SJCRH30 (cell line): ENCODE measurements around the gene IQCF2. TPM values are rescaled to one million over a fixed set of nuclear protein-coding genes. Genes with fewer than 3 reads are reported as not detected.
"Not testable (repeated sequence)": the region's sequence is repeated elsewhere in the genome, so short reads cannot be mapped to it uniquely, and the experiment has no call there.

ENCODE experiments used
- DNase-seq, 2 experiments: peaks; one replicate each; pipeline ENCODE4 v3.0.0-alpha.2; 2015 to 2020
- H3K27ac ChIP-seq: fragments of 250-450 bp; sonication (Bioruptor Pico); 2 replicates; pipeline ENCODE4 v1.5.1; 2020; ENCODE audit warnings: mild to moderate bottlenecking, moderate library complexity
- H3K27me3 ChIP-seq: fragments of 250-450 bp; sonication (Bioruptor Pico); 2 replicates; pipeline ENCODE4 v1.5.1; 2020; ENCODE audit warnings: mild to moderate bottlenecking, moderate library complexity
- H3K36me3 ChIP-seq: fragments of 250-450 bp; sonication (Bioruptor Pico); 2 replicates; pipeline ENCODE4 v1.5.1; 2020; ENCODE audit warnings: mild to moderate bottlenecking, moderate library complexity
- H3K4me1 ChIP-seq: fragments of 250-450 bp; sonication (Bioruptor Pico); 2 replicates; pipeline ENCODE4 v1.5.1; 2020; ENCODE audit warnings: mild to moderate bottlenecking, moderate library complexity
- H3K4me3 ChIP-seq: fragments of 250-450 bp; sonication (Bioruptor Pico); 2 replicates; pipeline ENCODE4 v1.5.1; 2020; ENCODE audit warnings: mild to moderate bottlenecking, moderate library complexity
- H3K9me3 ChIP-seq: fragments of 250-450 bp; sonication (Bioruptor Pico); replicated peaks from 2 replicates; pipeline ENCODE4 v1.5.1; 2020; ENCODE audit warnings: mild to moderate bottlenecking, moderate library complexity
- total RNA-seq: library from RNA; depleted of rRNA; stranded (reverse); fragments of >200 nt; shearing (Covaris generic); gene quantifications from 2 replicates; pipeline ENCODE4 v1.2.3, GENCODE V29; 2014; rRNA removed

IQCF2 gene
- total RNA-seq = not detected in 2 replicates

DNA sequence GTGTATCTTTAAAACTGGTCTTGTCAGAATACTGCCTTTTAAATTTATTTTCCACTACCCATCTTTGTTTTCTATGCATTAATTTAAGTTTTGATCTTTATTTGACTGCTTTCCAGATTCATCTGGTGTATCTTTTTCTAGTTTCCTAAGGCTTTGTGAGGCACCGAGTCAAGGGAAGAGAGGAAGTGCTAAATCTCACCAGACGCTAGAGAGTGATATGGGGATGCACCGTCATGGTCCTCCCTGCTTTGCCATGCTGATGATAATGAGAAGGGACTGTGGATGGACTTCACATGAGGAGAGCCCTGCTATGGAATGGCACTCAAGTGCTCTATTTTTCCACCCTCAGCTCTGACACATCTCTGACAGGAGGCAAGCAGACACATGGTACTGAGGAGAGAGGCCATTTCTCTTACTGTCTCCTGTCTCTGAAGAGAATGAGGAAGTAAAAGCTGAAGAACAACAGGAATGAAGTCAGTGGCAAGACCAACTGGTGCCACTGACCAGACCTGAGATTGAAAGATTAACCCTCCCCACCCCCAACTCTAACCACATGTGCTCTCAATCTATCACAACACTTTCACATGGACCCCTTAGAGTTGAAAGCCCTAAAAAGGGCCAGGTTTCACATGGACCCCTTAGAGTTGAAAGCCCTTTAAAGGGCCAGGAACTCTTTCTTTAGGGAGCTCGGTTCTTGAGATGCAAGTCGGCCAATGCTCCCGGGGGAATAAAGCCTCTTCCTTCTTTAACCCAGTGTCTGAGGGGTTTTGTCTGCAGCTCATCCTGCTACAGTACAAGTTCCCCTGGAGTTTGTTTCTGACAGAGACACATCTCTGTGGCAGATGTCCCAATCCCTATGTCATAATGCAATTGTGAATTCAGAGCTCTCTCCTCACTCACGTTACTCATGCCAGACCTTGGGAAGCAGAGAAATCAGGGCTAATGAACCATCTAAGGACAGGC is at the start of gene IQCF2:
Gene IQCF2, plus strand, starts transcription at position 913 of the 963 bp plus-strand sequence. CDS start 52 bp downstream, outside the sequence.
- peaks cover 4% of the 10 kb centered on the region; the same call in 1 of the 2 replicates for H3K27me3 ChIP-seq
- no peak for DNase-seq
- no peak within 1 kb of the TSS for H3K27ac ChIP-seq
- no peaks in the 10 kb centered on the region for H3K36me3 ChIP-seq
- no peak within 1 kb of the TSS for H3K4me3 ChIP-seq
- no peaks in the 10 kb centered on the region for H3K4me1 ChIP-seq
- no peaks in the 10 kb centered on the region for H3K9me3 ChIP-seq

- Histone ChIP-seq H3K36me3 (no peaks in the 10 kb centered on the region), H3K4me1 (peaks cover 7% of the 10 kb centered on the region), H3K9me3 (no peaks in the 10 kb centered on the region; the same call in 1 of the 2 replicates), H3K27ac (no peak overlapping the region), H3K4me3 (no peak overlapping the region), H3K27me3 (no peaks in the 10 kb centered on the region)
- peak; percentile 89 to 90 for DNase-seq
These were observed 47.9 kb upstream of the IQCF2 start for GRCh38 chr3:51813539-51813938.

DNA sequence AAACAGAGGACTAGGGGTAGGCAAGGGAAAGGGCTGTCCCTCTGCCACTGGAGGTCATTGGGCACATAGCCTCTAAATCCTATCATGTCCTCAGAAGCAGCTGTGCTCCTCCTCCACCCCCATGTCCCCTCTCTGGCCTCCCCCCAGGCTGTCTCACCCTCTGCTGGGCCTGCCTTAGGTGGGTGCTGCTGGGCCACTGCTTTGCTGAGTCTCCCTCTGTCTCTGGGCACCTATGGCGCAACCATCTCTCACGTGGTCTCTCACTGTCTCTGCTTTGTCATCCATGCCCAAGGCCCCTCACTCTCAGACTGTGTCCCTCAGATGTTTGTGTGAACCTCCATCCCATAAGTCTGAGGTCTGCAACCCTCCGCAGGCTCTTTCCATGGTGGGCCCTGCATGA is 47.4 kb upstream of the IQCF2 start:
- Histone ChIP-seq H3K4me1 (peaks cover 7% of the 10 kb centered on the region), H3K4me3 (no peak overlapping the region), H3K27me3 (no peaks in the 10 kb centered on the region), H3K27ac (no peak overlapping the region), H3K9me3 (no peaks in the 10 kb centered on the region; the same call in 1 of the 2 replicates), H3K36me3 (no peaks in the 10 kb centered on the region)
- no peak for DNase-seq

GRCh38 chr3:51815614-51816013 is 45.8 kb upstream of the IQCF2 start:
- Histone ChIP-seq H3K27me3 (no peaks in the 10 kb centered on the region), H3K27ac (no peak overlapping the region), H3K9me3 (no peaks in the 10 kb centered on the region), H3K36me3 (no peaks in the 10 kb centered on the region), H3K4me1 (peaks cover 7% of the 10 kb centered on the region), H3K4me3 (no peak overlapping the region)
- DNase-seq = no peak

DNA sequence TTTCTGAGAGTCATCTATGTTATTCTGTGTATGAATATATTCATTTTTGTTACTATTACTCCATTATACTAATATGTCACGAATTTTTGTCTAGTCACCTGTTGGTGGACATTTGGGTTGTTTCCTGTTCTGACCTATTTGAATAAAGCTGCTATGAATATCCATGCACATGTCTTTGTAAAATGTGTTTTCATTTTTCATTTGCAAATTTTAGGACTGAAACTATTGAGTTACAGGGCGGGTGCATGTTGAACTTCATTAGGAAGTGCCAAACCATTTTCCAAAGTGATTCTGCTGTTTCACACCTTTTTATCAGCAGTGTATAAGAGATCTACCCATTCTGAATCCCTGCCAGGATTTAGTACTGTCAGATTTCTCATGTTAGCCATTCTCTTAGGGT is 44.7 kb upstream of the IQCF2 start:
- no peaks in the 10 kb centered on the region for H3K36me3 ChIP-seq
- no peaks in the 10 kb centered on the region for H3K27me3 ChIP-seq
- H3K4me1 ChIP-seq = peaks cover 7% of the 10 kb centered on the region

GRCh38 chr3:51817375-51817774 is 44.0 kb upstream of the IQCF2 start:
- Histone ChIP-seq H3K9me3 (no peaks in the 10 kb centered on the region), H3K27me3 (no peaks in the 10 kb centered on the region), H3K27ac (no peak overlapping the region), H3K36me3 (no peaks in the 10 kb centered on the region), H3K4me1 (peaks cover 7% of the 10 kb centered on the region), H3K4me3 (no peak overlapping the region)
- no peak for DNase-seq

More for the DNA sequence above, 44.7 kb upstream of the IQCF2 start:
- Histone ChIP-seq H3K27ac (no peak overlapping the region), H3K9me3 (no peaks in the 10 kb centered on the region), H3K4me3 (no peak overlapping the region)
- no peak for DNase-seq

DNA sequence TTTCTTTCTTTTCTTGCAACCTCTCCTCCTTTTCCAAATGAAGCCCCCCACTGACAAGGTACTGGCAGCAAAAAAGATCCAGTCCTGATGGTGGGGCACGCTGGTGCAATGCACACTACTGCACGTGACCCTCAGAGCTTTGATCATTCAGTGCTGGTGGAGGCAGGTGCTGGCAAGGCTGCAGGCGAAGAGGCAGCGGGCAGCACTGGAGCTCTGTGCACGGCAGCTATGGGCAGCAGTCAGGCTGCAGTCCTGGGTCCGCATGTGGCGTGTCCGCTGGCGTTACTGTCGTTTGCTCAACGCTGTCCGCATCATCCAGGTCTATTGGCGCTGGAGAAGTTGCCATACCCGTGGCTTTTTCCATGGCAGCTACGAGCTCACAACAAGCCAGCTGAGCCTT is 42.3 kb upstream of the IQCF2 start:
- no peaks in the 10 kb centered on the region for H3K36me3 ChIP-seq
- H3K27me3 ChIP-seq = no peaks in the 10 kb centered on the region
- no peak for DNase-seq
- H3K4me3 ChIP-seq = no peak overlapping the region
- H3K4me1 ChIP-seq = no peaks in the 10 kb centered on the region
- H3K9me3 ChIP-seq = no peaks in the 10 kb centered on the region
- no peak overlapping the region for H3K27ac ChIP-seq

- Histone ChIP-seq H3K4me3 (no peak overlapping the region), H3K27me3 (no peaks in the 10 kb centered on the region), H3K9me3 (no peaks in the 10 kb centered on the region), H3K4me1 (no peaks in the 10 kb centered on the region), H3K36me3 (no peaks in the 10 kb centered on the region), H3K27ac (no peak overlapping the region)
- DNase-seq = peak in 1 of 2 experiments; percentile 21
These were observed 41.6 kb upstream of the IQCF2 start for GRCh38 chr3:51819709-51820406.

DNA sequence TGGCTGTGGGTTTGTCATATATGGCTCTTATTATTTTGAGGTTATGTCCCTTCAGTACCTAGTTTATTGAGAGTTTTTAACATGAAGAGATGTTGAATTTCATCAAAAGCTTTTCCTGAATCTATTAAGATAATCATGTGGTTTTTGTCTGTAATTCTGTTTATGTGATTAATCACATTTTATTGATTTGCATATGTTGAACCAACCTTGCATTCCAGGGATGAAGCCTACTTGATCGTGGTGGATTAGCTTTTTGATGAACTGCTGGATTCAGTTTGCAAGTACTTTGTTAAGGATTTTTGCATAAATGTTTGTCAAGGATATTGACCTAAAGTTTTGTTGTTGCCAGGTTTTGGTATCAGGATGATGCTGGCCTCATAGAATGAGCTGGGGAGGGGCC is 33.1 kb upstream of the IQCF2 start:
- H3K27ac ChIP-seq = no peak overlapping the region
- no peak for DNase-seq
- no peaks in the 10 kb centered on the region; the same call in 1 of the 2 replicates for H3K9me3 ChIP-seq
- no peaks in the 10 kb centered on the region for H3K4me1 ChIP-seq
- H3K27me3 ChIP-seq = no peaks in the 10 kb centered on the region
- H3K4me3 ChIP-seq = no peak overlapping the region
- H3K36me3 ChIP-seq = no peaks in the 10 kb centered on the region

DNA sequence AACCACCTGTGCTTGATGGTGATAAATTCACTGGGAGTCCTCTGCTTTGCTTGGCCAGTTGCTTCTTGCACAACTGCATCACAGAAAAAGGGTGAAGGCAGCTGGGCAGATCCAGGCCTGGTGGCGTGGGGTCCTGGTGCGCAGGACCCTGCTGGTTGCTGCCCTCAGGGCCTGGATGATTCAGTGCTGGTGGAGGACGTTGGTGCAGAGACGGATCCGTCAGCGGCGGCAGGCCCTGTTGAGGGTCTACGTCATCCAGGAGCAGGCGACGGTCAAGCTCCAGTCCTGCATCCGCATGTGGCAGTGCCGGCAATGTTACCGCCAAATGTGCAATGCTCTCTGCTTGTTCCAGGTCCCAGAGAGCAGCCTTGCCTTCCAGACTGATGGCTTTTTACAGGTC is 31.1 kb upstream of the IQCF2 start:
- no peak for DNase-seq
- Histone ChIP-seq H3K4me3 (no peak overlapping the region), H3K9me3 (no peaks in the 10 kb centered on the region; the same call in 1 of the 2 replicates), H3K27ac (no peak overlapping the region), H3K4me1 (no peaks in the 10 kb centered on the region), H3K27me3 (no peaks in the 10 kb centered on the region), H3K36me3 (no peaks in the 10 kb centered on the region)

GRCh38 chr3:51830836-51831385 is 30.5 kb upstream of the IQCF2 start:
- no peak overlapping the region for H3K4me3 ChIP-seq
- DNase-seq = no peak
- no peaks in the 10 kb centered on the region; the same call in 1 of the 2 replicates for H3K9me3 ChIP-seq
- H3K36me3 ChIP-seq = no peaks in the 10 kb centered on the region
- H3K4me1 ChIP-seq = no peaks in the 10 kb centered on the region
- no peak overlapping the region for H3K27ac ChIP-seq
- H3K27me3 ChIP-seq = no peaks in the 10 kb centered on the region

DNA sequence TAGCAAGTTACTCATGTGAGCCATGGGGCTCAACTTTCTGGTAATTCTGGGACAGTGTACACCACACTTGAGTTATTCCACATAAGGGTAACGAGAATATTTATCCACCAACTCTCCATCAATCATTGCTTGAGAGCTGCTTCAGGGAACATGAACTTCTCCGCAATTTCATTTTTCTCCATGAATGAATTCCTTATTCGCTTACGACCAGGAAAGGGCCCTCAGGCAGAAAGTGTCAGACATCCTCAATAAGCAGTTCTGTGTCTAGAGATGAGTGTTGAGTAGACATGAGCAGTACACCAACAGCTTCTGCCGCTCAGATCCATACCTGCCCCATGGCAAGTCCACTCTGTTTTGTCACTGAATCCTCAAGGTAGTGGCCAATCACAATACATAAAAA is 24.8 kb upstream of the IQCF2 start:
- no peaks in the 10 kb centered on the region for H3K9me3 ChIP-seq
- H3K27ac ChIP-seq = no peak overlapping the region
- H3K4me3 ChIP-seq = no peak overlapping the region
- DNase-seq = no peak
- peaks cover 13% of the 10 kb centered on the region; the same call in 1 of the 2 replicates for H3K27me3 ChIP-seq
- no peaks in the 10 kb centered on the region for H3K36me3 ChIP-seq
- H3K4me1 ChIP-seq = no peaks in the 10 kb centered on the region

DNA sequence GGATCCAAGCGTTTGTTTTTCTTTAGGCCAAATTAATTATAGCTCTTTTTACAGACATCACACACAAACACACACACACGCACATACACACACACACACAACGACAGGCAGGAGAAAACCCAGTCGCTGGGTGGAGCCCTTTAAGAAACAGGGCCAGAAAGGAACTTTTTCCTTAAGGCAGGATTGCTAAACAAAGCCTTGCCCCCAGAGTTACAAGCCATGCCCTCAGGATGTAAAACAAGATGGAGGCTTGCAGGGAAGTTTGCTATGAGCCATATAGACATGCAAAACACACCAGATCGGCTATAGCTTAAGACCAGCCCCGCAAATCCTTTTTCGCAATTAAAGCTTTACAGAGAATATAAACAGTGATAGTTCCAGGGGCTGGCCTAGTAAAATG is 16.3 kb upstream of the IQCF2 start:
- Histone ChIP-seq H3K4me1 (no peaks in the 10 kb centered on the region), H3K27ac (no peak overlapping the region), H3K9me3 (no peaks in the 10 kb centered on the region), H3K36me3 (0 out of 2 replicates have a peak, but pooled peaks cover 2% of the 10 kb centered on the region), H3K27me3 (peaks cover 15% of the 10 kb centered on the region; the same call in 1 of the 2 replicates), H3K4me3 (no peak overlapping the region)
- DNase-seq = no peak

DNA sequence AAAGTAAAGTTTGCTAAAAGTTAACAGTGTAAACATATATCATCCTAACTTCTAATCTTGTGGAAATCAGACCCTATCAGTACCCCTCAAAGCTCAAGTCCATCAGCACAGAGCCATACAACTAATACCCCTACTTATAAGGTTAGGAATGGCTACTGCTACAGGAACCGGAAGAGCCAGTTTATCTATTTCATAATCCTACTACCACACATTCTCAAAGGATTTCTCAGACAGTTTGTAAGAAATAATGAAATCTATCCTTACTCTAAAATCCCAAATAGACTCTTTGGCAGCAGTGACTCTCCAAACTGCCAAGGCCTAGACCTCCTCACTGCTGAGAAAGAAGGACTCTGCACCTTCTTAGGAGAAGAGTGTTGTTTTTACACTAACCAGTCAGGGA is 6.0 kb upstream of the IQCF2 start:
- H3K36me3 ChIP-seq, H3K9me3 ChIP-seq, H3K4me1 ChIP-seq, DNase-seq, H3K27me3 ChIP-seq, H3K4me3 ChIP-seq, H3K27ac ChIP-seq: not testable (repeated sequence)

GRCh38 chr3:51862886-51863285 is 1.5 kb downstream of the IQCF2 start:
- no peaks in the 10 kb centered on the region for H3K4me1 ChIP-seq
- no peaks in the 10 kb centered on the region for H3K9me3 ChIP-seq
- no peak overlapping the region for H3K4me3 ChIP-seq
- H3K27me3 ChIP-seq = peaks cover 5% of the 10 kb centered on the region; the same call in 1 of the 2 replicates
- H3K27ac ChIP-seq = no peak overlapping the region
- no peaks in the 10 kb centered on the region for H3K36me3 ChIP-seq
- no peak for DNase-seq
